OCI-LY3 (cell line): ENCODE results near the gene TARDBP.
"Not testable (repeated sequence)": the region's sequence is repeated elsewhere in the genome, so short reads cannot be mapped to it uniquely, and the experiment has no call there.

Experiments used
- CTCF ChIP-seq: fragments of 200-600, 300-600 bp; sonication (generic); IDR thresholded peaks from 2 replicates; pipeline ENCODE4 v1.5.1; 2014; ENCODE audit warnings: antibody characterized with exemption, low read length, low read depth
- EZH2phosphoT487 ChIP-seq: fragments of 200-600 bp; shearing (Covaris generic); IDR thresholded peaks from 2 replicates; pipeline ENCODE4 v1.6.1; 2018; ENCODE audit warnings: antibody characterized with exemption, mixed run types, low read depth

- not testable (repeated sequence) for TF ChIP-seq CTCF, EZH2phosphoT487
These were observed 24.7 kb downstream of the TARDBP start for GRCh38 chr1:11037019-11037739.
